Dendritic cell treated with granulocyte-macrophage colony-stimulating factor and Interleukin-4, amounts not matched to agents 40 ng/mL and 50 ng/mL, for 4 days (primary cell): ENCODE results near the gene BRD1.
"Not testable (repeated sequence)": the region's sequence is repeated elsewhere in the genome, so short reads cannot be mapped to it uniquely, and the experiment has no call there.

Source experiments
- H3K27ac Mint-ChIP-seq: one replicate; pipeline ENCODE4 v1.8.0; 2022; ENCODE audit warnings: mild to moderate bottlenecking, mixed read lengths
- H3K27me3 Mint-ChIP-seq: one replicate; pipeline ENCODE4 v1.8.0; 2022; ENCODE audit warnings: mild to moderate bottlenecking, mixed read lengths
- H3K36me3 Mint-ChIP-seq: one replicate; pipeline ENCODE4 v1.8.0; 2022; ENCODE audit warnings: low read depth, mixed read lengths
- H3K4me1 Mint-ChIP-seq: one replicate; pipeline ENCODE4 v1.8.0; 2022; ENCODE audit warnings: low read depth, mixed read lengths
- H3K4me3 Mint-ChIP-seq: one replicate; pipeline ENCODE4 v1.8.0; 2022; ENCODE audit warnings: mild to moderate bottlenecking, moderate library complexity, mixed read lengths
- H3K9me3 Mint-ChIP-seq: one replicate; pipeline ENCODE4 v1.8.0; 2022; ENCODE audit warnings: mixed read lengths
- intact Hi-C: fragments of 100-400 bp; cut with micrococcal nuclease; formaldehyde crosslinking; loops from one replicate; pipeline ENCODE4 v1.15.0; 2022

Gene BRD1

GRCh38 chr22:49825944-49826602, 1.6 kb downstream of the BRD1 start:
- H3K4me3 Mint-ChIP-seq: peak overlapping the region; percentile 83
- peaks cover 69% of the 10 kb centered on the region for H3K4me1 Mint-ChIP-seq

GRCh38 chr22:49825436-49825835, 2.2 kb downstream of the BRD1 start:
- peaks cover 64% of the 10 kb centered on the region for H3K36me3 Mint-ChIP-seq
- H3K9me3 Mint-ChIP-seq: no peaks in the 10 kb centered on the region
- H3K27me3 Mint-ChIP-seq: no peaks in the 10 kb centered on the region
- peaks cover 72% of the 10 kb centered on the region for H3K4me1 Mint-ChIP-seq
- H3K4me3 Mint-ChIP-seq: peak overlapping the region; percentile 83
- intact Hi-C loops: no loop called here
- peak overlapping the region; percentile 84 for H3K27ac Mint-ChIP-seq

More at GRCh38 chr22:49825944-49826602, 1.6 kb downstream of the BRD1 start:
- intact Hi-C loops: no loop called here
- H3K27me3 Mint-ChIP-seq: no peaks in the 10 kb centered on the region
- H3K36me3 Mint-ChIP-seq: peaks cover 58% of the 10 kb centered on the region
- H3K27ac Mint-ChIP-seq: peak overlapping the region; percentile 84
- H3K9me3 Mint-ChIP-seq: no peaks in the 10 kb centered on the region

GRCh38 chr22:49824936-49825335, 2.7 kb downstream of the BRD1 start:
- Mint-ChIP-seq H3K9me3 (no peaks in the 10 kb centered on the region), H3K4me1 (peaks cover 71% of the 10 kb centered on the region), H3K27ac (peak overlapping the region; percentile 36), H3K27me3 (no peaks in the 10 kb centered on the region), H3K36me3 (peaks cover 69% of the 10 kb centered on the region), H3K4me3 (no peak overlapping the region)
- intact Hi-C loops: no loop called here

DNA sequence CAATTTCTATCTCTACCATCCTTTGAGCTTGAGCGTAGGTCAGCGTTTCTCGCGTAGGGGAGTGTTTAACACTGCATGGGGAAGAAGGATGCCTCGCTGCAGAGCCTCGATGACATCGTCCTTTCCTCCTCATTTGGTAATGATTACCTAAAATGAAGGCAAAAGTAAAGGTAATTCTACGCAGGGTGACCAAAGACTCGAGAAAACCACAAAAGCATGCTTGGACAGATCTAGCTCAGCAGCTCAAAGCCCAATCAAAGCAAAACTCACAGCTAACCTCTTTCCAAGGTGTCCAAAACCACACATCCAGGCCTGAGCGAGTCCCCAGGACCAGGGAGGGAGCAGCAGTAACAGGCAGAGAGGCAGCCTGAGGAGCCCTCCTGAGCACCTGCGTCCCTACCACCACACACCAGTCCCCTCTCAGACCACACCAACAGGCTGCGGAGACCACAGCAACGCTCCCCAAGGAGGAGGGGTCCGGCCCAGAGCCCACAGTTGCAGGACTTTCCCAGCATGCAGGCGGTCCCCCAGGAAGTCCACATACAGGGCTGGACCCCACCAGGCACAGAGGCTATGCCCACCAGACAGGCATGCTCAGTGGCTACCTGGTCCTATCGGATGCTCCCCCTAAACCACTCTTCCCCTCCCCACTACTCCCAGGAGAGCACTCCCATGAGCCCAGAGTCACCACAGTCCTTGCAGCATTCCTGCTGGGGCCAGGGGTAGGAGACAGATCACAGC, 3.3 kb downstream of the BRD1 start:
- no peak overlapping the region for H3K4me3 Mint-ChIP-seq
- H3K27ac Mint-ChIP-seq: no peak overlapping the region
- peaks cover 65% of the 10 kb centered on the region for H3K4me1 Mint-ChIP-seq
- intact Hi-C loops: no loop called here
- no peaks in the 10 kb centered on the region for H3K9me3 Mint-ChIP-seq
- peaks cover 75% of the 10 kb centered on the region for H3K36me3 Mint-ChIP-seq
- no peaks in the 10 kb centered on the region for H3K27me3 Mint-ChIP-seq

GRCh38 chr22:49823289-49824045, 4.2 kb downstream of the BRD1 start:
- H3K9me3 Mint-ChIP-seq: no peaks in the 10 kb centered on the region
- H3K27me3 Mint-ChIP-seq: no peaks in the 10 kb centered on the region
- H3K4me1 Mint-ChIP-seq: peaks cover 64% of the 10 kb centered on the region
- H3K4me3 Mint-ChIP-seq: no peak overlapping the region
- intact Hi-C loops: no loop called here
- peaks cover 84% of the 10 kb centered on the region for H3K36me3 Mint-ChIP-seq
- H3K27ac Mint-ChIP-seq: no peak overlapping the region

DNA sequence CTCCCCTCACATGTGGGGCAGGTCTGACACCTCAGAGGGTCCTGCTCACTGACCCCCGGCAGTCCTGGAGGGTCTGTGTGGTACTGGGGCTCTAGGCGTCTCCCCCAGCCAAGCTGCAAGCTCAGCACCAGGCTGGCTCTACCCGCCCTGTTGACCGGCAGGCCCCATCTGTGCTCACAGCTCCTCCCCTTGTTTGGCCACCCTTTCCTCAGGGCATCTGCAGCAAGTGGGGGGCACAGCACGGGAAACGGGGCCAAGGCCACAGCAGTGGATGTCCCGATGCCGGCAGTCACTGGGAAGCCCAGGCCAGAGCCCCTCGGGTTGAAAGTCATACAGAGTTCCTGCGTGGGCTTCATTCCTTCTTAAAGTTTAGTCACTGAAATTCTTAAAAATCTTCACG, 5.9 kb downstream of the BRD1 start:
- not testable (repeated sequence) for H3K27ac Mint-ChIP-seq

DNA sequence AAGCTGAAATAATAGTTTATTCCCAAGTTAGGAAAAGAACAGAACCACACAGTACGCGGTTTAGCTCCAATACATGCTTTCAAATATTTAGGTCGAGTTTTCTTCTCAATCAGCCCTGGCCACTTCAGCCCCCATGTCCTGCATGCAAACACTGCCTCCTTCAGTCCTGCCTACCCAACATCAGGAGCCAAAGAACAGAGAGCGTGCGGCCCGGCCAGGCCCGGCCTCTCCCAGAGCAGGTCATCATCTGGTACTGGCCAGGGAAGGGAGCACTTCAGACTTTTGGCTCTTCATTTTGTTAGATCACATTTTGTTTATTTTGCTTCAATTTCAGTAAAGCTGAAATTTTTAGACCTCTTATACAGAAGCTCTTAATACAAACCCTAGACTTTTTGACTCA, 6.7 kb downstream of the BRD1 start:
- peaks cover 99% of the 10 kb centered on the region for H3K36me3 Mint-ChIP-seq
- no peak overlapping the region for H3K27ac Mint-ChIP-seq
- H3K27me3 Mint-ChIP-seq: no peaks in the 10 kb centered on the region
- no peaks in the 10 kb centered on the region for H3K9me3 Mint-ChIP-seq
- peaks cover 59% of the 10 kb centered on the region for H3K4me1 Mint-ChIP-seq
- intact Hi-C loops: no loop called here
- H3K4me3 Mint-ChIP-seq: no peak overlapping the region

More for the DNA sequence above, 5.9 kb downstream of the BRD1 start:
- H3K27me3 Mint-ChIP-seq, H3K4me3 Mint-ChIP-seq, H3K9me3 Mint-ChIP-seq, intact Hi-C loops: not testable (repeated sequence)
- peaks cover 64% of the 10 kb centered on the region for H3K4me1 Mint-ChIP-seq
- H3K36me3 Mint-ChIP-seq: peaks cover 99% of the 10 kb centered on the region

DNA sequence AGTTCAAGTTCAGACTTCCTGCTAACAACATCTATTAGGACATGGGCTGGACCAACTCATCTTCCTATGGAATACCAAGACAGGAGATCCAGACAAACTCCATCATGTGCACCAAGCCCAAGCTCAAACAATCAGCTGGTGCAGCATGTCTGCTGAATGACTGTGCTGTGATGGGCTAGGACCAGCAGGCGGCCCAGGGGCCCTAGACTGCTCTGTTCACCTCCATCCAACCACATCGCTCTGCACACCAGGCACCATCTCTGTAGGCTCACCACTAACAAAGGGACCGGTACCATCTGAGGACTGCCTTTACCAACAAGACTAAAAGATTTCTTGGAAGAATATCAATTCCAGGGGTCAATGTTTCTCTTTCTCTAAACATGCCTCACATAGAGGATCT, 10.3 kb downstream of the BRD1 start:
- Mint-ChIP-seq H3K27ac (no peak overlapping the region), H3K9me3 (no peaks in the 10 kb centered on the region), H3K4me3 (no peak overlapping the region), H3K27me3 (no peaks in the 10 kb centered on the region), H3K36me3 (peaks cover 95% of the 10 kb centered on the region), H3K4me1 (peaks cover 41% of the 10 kb centered on the region)
- intact Hi-C loops: no loop called here

GRCh38 chr22:49815641-49816091, 12.0 kb downstream of the BRD1 start:
- no peak overlapping the region for H3K27ac Mint-ChIP-seq
- peaks cover 41% of the 10 kb centered on the region for H3K4me1 Mint-ChIP-seq
- intact Hi-C loops: no loop called here

DNA sequence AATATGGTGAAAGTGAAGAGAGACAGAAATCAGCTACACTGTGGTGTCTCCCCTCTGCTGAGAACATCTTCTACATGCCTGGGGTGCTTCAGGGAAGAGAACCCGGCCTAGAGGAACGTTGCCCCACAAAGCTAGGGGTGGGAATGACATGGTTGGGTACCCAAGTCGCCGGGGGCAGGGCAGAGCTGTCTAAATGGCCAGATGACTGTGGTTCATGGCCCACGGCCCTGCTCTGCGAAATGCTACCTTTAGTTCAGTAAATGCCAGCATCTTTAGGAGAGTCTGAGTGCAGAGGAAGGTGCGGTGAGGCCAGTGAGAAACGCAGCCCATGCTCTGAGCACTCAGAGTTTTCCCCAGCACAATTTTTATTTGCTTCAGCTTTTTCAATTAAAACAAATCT, 12.8 kb downstream of the BRD1 start:
- H3K9me3 Mint-ChIP-seq: no peaks in the 10 kb centered on the region
- H3K4me3 Mint-ChIP-seq: no peak overlapping the region
- H3K27ac Mint-ChIP-seq: no peak overlapping the region
- intact Hi-C loops: no loop called here
- H3K27me3 Mint-ChIP-seq: no peaks in the 10 kb centered on the region
- peaks cover 79% of the 10 kb centered on the region for H3K36me3 Mint-ChIP-seq
- H3K4me1 Mint-ChIP-seq: peaks cover 44% of the 10 kb centered on the region

More at GRCh38 chr22:49815641-49816091, 12.0 kb downstream of the BRD1 start:
- H3K36me3 Mint-ChIP-seq: peaks cover 87% of the 10 kb centered on the region
- H3K9me3 Mint-ChIP-seq: no peaks in the 10 kb centered on the region
- H3K4me3 Mint-ChIP-seq: no peak overlapping the region
- H3K27me3 Mint-ChIP-seq: no peaks in the 10 kb centered on the region

DNA sequence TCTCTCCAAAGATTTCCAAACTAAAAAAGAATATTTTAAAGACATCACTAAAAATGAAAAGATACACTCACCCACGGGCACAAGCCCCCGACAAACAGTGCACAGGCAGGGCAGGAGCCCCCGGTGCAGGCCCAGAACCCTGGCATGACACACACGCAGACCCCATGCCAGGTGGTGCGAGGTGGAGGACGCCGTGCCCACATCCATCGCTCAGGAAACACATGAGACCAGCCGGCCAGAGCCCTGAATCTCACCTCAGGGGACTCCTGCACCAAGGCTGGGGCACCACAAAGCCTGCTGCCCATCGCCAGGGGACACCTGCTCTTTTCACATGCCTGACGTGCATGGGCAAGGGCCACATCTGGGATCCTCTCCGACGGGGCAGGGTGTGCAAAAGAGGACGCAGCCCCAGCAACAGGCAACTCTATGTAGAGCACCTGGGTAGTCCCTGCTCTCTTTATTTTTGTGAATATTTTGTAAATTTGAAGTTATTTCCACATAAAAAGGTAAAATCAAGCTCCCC, 13.4 kb downstream of the BRD1 start:
- no peak overlapping the region for H3K27ac Mint-ChIP-seq

DNA sequence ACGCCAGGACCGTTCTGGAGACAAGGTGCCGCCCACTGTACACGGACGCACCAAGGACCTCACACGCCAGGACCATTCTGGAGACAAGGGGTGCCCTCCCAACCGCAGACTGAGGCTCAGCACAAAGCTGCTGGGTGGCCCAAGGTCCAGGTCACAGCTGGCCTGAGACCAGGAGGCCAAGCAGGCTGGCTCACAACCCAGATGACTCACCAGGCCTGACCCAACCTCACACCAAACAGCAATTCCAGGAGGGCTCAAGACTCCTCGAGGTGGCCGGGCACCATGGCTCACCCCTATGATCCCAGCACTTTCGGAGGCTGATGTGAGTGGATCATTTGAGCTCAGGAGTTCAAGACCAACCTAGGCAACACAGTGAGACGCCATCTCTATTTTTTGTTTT, 14.8 kb downstream of the BRD1 start:
- intact Hi-C loops: no loop called here
- Mint-ChIP-seq H3K27me3 (no peaks in the 10 kb centered on the region), H3K9me3 (no peaks in the 10 kb centered on the region), H3K36me3 (peaks cover 59% of the 10 kb centered on the region), H3K4me3 (no peak overlapping the region), H3K4me1 (peaks cover 50% of the 10 kb centered on the region), H3K27ac (no peak overlapping the region)

More for the DNA sequence above, 13.4 kb downstream of the BRD1 start:
- Mint-ChIP-seq H3K4me3 (no peak overlapping the region), H3K27me3 (no peaks in the 10 kb centered on the region), H3K36me3 (peaks cover 73% of the 10 kb centered on the region), H3K9me3 (no peaks in the 10 kb centered on the region), H3K4me1 (peaks cover 46% of the 10 kb centered on the region)
- intact Hi-C loops: no loop called here

GRCh38 chr22:49811020-49811791, 16.5 kb downstream of the BRD1 start:
- Mint-ChIP-seq H3K4me3 (peak overlapping the region; percentile 36), H3K4me1 (peaks cover 62% of the 10 kb centered on the region), H3K9me3 (no peaks in the 10 kb centered on the region)

More at GRCh38 chr22:49811020-49811791, 16.5 kb downstream of the BRD1 start:
- H3K27ac Mint-ChIP-seq: peak overlapping the region; percentile 20
- intact Hi-C loops: no loop called here
- H3K36me3 Mint-ChIP-seq: peaks cover 56% of the 10 kb centered on the region
- H3K27me3 Mint-ChIP-seq: no peaks in the 10 kb centered on the region
